Stomach (tissue), 19 donors: ENCODE results near the gene SHF. TPM values are rescaled to one million over a fixed set of nuclear protein-coding genes. Genes with fewer than 3 reads are reported as not detected.
"Not testable (repeated sequence)": the region's sequence is repeated elsewhere in the genome, so short reads cannot be mapped to it uniquely, and the experiment has no call there.

Experiments
- DNase-seq, 2 donors: peaks; one replicate each; pipeline versions ENCODE4 v3.0.0 to v3.0.0-alpha.2; 2013 to 2019
- H3K27ac ChIP-seq, 5 donors: fragments of 200-600 bp in 4 of 5; sonication (generic) in 4 of 5; one replicate each; pipeline ENCODE4 v1.5.1; 2013 to 2019; ENCODE audit warnings: mild to moderate bottlenecking in 1 of 5, moderate library complexity in 1 of 5
- H3K27me3 ChIP-seq, 3 donors: fragments of 200-600 bp; sonication (generic); one replicate each; pipeline ENCODE4 v1.5.1; 2017 to 2019; ENCODE audit warnings: mixed run types in 1 of 3
- H3K36me3 ChIP-seq, 4 donors: fragments of 200-600 bp; sonication (generic); 1 replicate in 3 of 4; 2 replicates in 1 of 4; pipeline ENCODE4 v1.5.1; 2016 to 2019
- H3K4me1 ChIP-seq, 4 donors: fragments of 200-600 bp; sonication (generic); one replicate each; pipeline ENCODE4 v1.5.1; 2016 to 2019
- H3K4me3 ChIP-seq, 4 donors: fragments of 200-600 bp; sonication (generic) in 3 of 4; one replicate each; pipeline ENCODE4 v1.5.1; 2016 to 2019; ENCODE audit warnings: mild to moderate bottlenecking in 1 of 4
- H3K9me3 ChIP-seq, 4 donors: fragments of 200-600 bp; sonication (generic); one replicate each; pipeline ENCODE4 v1.5.1; 2016 to 2019
- EP300 ChIP-seq: sonication (generic); formaldehyde crosslinking; IDR thresholded peaks from one replicate; pipeline ENCODE4 v1.6.1; 2017; ENCODE audit warnings: antibody characterized with exemption
- POLR2A ChIP-seq, 4 donors: fragments of 450-650 bp; IDR thresholded peaks; one replicate each; pipeline ENCODE4 v1.6.1; 2016; ENCODE audit warnings: antibody characterized with exemption in 4 of 4, control low read depth in 2 of 4, mild to moderate bottlenecking in 1 of 4, moderate library complexity in 1 of 4
- POLR2AphosphoS5 ChIP-seq, 3 donors: sonication (generic); formaldehyde crosslinking; IDR thresholded peaks; one replicate each; pipeline ENCODE4 v1.6.1; 2016; ENCODE audit warnings: antibody characterized with exemption in 3 of 3
- WGBS, 5 donors: extraction: QIAGEN DNeasy Blood & Tissue Kit in 3 of 5; methylation state at CpG; one replicate each; pipeline versions ENCODE4 v1.1.5 to v1.1.7; 2013 to 2018; 5-methylcytosine and 5-hydroxymethylcytosine counted together
- intact Hi-C: fragments of 100-400 bp; cut with DNase I; formaldehyde crosslinking; loops from one replicate; pipeline ENCODE4 v1.15.1; 2023; ENCODE audit warnings: low total_unique reads
- long read RNA-seq, 10 donors: transcript quantifications; one replicate each; lab custom pipeline, GENCODE V29; 2026
- polyA plus RNA-seq, 3 donors: library from polyadenylated mRNA; stranded (reverse); fragments of 200-250 nt; gene quantifications; one replicate each; pipeline ENCODE4 v1.2.3, GENCODE V29; 2013
- total RNA-seq, 5 donors: library from RNA; depleted of rRNA; stranded (reverse); fragments of >200 nt; gene quantifications; one replicate each; pipeline versions ENCODE4 v1.1.0 to v1.2.3, GENCODE V29; 2014 to 2016
- TF ChIP-seq, protein P1 (sequence below), 7 experiments: fragments of 450-650 bp in 4 of 7; fragments of 200-600 bp in 3 of 7; sonication (generic) in 3 of 7; IDR thresholded peaks; one replicate each; pipeline ENCODE4 v1.5.1; 2016 to 2019; ENCODE audit warnings: antibody characterized with exemption in 7 of 7, control low read depth in 2 of 7, mild to moderate bottlenecking in 1 of 7
- donor health status: healthy with polysubstance abuse.
- donor health status: Bipolar disorder and iron deficiency.
- donor health status: healthy.

SHF gene, protein sequence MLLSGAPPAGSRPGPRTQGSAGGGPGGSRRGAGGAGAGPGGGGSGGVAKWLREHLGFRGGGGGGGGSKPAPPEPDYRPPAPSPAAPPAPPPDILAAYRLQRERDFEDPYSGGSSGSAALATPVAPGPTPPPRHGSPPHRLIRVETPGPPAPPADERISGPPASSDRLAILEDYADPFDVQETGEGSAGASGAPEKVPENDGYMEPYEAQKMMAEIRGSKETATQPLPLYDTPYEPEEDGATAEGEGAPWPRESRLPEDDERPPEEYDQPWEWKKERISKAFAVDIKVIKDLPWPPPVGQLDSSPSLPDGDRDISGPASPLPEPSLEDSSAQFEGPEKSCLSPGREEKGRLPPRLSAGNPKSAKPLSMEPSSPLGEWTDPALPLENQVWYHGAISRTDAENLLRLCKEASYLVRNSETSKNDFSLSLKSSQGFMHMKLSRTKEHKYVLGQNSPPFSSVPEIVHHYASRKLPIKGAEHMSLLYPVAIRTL
- total RNA-seq: 10 to 100 TPM in 1 of 5 donors, 1 to 10 TPM in 3, under 1 TPM in 1; 0.43 to 15.9 (median 7.6) TPM
- 1 to 10 TPM; 4.4 to 7.5 (median 4.8) TPM for polyA plus RNA-seq
- long read RNA-seq, donor 1, partial matches to known transcripts: 0 of 1 reads
- long read RNA-seq, donor 1, other reads (novel, unspliced or antisense): 0 of 1 reads
- long read RNA-seq, donor 2: 0 reads
- long read RNA-seq, donor 3, partial matches to known transcripts: 0 of 1 reads
- long read RNA-seq, donor 3, other reads (novel, unspliced or antisense): 0 of 1 reads
- long read RNA-seq, donor 4, partial matches to known transcripts: 0 of 1 reads
- long read RNA-seq, donor 4, other reads (novel, unspliced or antisense): 0 of 1 reads
- long read RNA-seq, donor 5, partial matches to known transcripts: 0 of 1 reads
- long read RNA-seq, donor 5, other reads (novel, unspliced or antisense): 0 of 1 reads
- long read RNA-seq, donor 6, partial matches to known transcripts: 0 of 3 reads
- long read RNA-seq, donor 6, other reads (novel, unspliced or antisense): 0 of 3 reads
- long read RNA-seq, donor 7, partial matches to known transcripts: 0 of 2 reads
- long read RNA-seq, donor 7, other reads (novel, unspliced or antisense): 0 of 2 reads
- long read RNA-seq, donor 8: 0 reads
- long read RNA-seq, donor 9, partial matches to known transcripts: 0 of 2 reads
- long read RNA-seq, donor 9, other reads (novel, unspliced or antisense): 0 of 2 reads
- long read RNA-seq, donor 10: 0 reads

DNA sequence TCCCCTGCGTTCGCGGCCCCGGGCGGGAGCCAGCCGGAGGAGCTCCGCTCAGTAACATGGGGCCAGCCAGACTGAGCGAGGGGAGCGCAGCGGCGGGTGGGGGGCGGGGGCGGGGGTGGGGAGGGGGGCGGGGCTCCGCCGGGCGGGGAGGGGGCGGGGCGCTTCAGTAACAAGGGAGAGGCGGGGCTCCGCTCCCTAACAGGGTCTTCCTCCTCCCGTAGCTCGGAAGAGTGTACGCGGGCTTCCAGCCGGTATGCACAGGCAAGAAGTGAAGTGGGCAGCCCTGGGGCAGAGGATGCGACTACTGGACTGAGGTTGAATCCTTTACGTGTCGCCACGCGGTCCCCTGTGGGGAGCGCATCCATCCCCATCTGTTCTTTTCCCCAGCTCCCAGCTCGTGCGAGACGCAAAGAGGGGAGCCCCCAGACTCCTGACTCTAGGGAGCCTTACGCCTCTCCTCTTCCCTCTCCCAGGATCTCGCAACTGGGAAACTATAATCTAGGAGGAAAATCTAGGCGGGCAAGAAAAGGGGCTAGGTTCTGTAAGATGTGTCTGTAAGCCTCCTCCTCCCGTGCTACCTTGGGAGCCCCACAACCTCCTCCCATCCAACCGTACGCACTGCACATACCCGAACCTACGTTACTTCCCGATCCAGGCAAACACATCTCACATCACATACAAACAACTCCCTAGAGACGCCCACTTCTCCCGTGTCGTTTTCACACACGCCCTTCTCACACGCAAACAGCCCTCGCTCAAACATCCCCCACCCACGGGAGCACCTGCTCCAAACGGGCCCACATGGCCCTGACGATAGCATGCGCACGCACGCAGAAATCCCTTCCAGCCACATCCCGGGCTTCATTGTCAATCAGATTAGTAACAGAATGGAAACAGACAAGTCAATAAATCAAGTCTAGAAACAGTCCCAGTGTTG lies at the start of gene SHF:
SHF (minus strand) TSS at position 73 of the 937 bp plus-strand sequence; CDS start at position 58, 15 bp downstream.
- TF ChIP-seq POLR2AphosphoS5 (IDR thresholded peaks at IDR 0.05) (peak in 2 of 3 donors; percentile 41 to 57), POLR2A (IDR thresholded peaks at IDR 0.05) (no peak)
- TF ChIP-seq, protein P1, sequence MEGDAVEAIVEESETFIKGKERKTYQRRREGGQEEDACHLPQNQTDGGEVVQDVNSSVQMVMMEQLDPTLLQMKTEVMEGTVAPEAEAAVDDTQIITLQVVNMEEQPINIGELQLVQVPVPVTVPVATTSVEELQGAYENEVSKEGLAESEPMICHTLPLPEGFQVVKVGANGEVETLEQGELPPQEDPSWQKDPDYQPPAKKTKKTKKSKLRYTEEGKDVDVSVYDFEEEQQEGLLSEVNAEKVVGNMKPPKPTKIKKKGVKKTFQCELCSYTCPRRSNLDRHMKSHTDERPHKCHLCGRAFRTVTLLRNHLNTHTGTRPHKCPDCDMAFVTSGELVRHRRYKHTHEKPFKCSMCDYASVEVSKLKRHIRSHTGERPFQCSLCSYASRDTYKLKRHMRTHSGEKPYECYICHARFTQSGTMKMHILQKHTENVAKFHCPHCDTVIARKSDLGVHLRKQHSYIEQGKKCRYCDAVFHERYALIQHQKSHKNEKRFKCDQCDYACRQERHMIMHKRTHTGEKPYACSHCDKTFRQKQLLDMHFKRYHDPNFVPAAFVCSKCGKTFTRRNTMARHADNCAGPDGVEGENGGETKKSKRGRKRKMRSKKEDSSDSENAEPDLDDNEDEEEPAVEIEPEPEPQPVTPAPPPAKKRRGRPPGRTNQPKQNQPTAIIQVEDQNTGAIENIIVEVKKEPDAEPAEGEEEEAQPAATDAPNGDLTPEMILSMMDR (IDR thresholded peaks at IDR 0.05): no peak
- H3K9me3 ChIP-seq: no peaks in the 10 kb centered on the region
- intact Hi-C loops: no loop called here
- WGBS, 5 donors: 0 to 2% (median 1%) methylated on average over 30 to 52 of the region's 57 CpGs
- H3K4me3 ChIP-seq: peak within 1 kb of the TSS; percentile 68 to 86 (median 74)
- no peaks in the 10 kb centered on the region for H3K36me3 ChIP-seq
- peaks cover 17 to 50% (median 30%) of the 10 kb centered on the region in 4 donors for H3K4me1 ChIP-seq
- peaks cover 0 to 14% (median 0%) of the 10 kb centered on the region in 3 donors for H3K27me3 ChIP-seq
- H3K27ac ChIP-seq: peak within 1 kb of the TSS; percentile 33 to 92 (median 83)
- DNase-seq: peak; percentile 65 to 90

DNA sequence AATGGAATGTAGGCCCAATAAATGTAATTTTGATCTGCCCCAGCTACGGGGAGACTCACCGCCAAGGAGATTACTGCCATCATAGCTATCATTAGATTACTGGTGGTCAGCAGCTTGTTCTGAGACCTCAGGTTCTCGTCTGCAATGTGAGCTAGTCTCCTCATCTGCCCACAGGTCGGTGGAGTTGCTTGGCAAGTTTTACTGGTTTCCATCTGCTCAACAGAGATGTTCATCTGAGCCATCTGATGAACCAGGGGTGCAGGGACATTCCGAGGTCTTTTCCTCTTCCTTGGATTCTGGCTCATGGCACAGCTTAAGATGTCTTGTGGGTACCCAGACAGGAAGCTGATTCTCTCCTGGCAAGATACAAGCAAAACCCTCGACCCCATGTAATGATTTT lies 49.0 kb upstream of the SHF start:
- DNase-seq, H3K4me3 ChIP-seq, H3K27me3 ChIP-seq, H3K27ac ChIP-seq, intact Hi-C loops, H3K36me3 ChIP-seq, H3K4me1 ChIP-seq: not testable (repeated sequence)
- H3K9me3 ChIP-seq: peaks cover 9 to 64% (median 46%) of the 10 kb centered on the region in 4 donors
- WGBS, 5 donors: 54 to 69% (median 59%) methylated on average over 6 of the region's 6 CpGs

DNA sequence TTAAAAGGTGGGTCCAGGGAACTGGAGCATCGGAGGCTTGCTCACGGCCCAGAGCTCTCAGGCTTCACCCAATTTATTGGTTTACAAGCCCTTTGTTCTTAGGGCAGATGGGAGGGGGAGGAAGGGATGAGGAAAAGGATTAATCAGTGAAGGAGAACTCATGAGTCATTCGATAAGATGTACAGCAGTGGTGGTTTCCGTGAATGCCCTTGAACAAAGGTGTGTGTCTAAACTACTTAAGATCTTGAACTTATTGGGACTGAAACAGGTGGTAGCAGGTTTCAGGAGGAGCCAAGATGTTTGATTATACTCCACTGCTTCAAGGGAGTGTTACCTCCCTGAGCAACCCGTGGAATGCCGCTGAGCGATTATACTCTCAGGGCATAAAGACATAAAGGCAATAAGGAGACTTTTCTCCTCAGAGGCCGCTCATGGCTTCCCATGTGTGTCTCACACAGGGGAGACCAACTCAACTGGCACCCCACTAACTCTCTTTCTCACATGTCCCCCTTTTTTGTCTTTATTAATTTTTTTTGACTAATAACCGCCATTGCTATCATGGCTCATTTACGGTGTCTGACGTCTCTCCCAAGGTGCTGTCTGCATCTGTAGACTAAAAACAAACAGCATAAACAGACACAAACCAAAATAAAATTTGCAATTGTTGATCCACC lies 46.9 kb upstream of the SHF start:
- Histone ChIP-seq H3K4me3 (no peak overlapping the region), H3K4me1 (no peaks in the 10 kb centered on the region), H3K27ac (no peak overlapping the region), H3K36me3 (no peaks in the 10 kb centered on the region), H3K9me3 (peaks cover 0 to 43% (median 28%) of the 10 kb centered on the region in 4 donors), H3K27me3 (no peaks in the 10 kb centered on the region)
- WGBS, 5 donors: 53 to 85% (median 71%) methylated on average over 11 of the region's 11 CpGs
- TF ChIP-seq POLR2A (IDR thresholded peaks at IDR 0.05) (no peak), EP300 (no peak), POLR2AphosphoS5 (IDR thresholded peaks at IDR 0.05) (no peak)
- intact Hi-C loops: no loop called here
- no peak for DNase-seq

DNA sequence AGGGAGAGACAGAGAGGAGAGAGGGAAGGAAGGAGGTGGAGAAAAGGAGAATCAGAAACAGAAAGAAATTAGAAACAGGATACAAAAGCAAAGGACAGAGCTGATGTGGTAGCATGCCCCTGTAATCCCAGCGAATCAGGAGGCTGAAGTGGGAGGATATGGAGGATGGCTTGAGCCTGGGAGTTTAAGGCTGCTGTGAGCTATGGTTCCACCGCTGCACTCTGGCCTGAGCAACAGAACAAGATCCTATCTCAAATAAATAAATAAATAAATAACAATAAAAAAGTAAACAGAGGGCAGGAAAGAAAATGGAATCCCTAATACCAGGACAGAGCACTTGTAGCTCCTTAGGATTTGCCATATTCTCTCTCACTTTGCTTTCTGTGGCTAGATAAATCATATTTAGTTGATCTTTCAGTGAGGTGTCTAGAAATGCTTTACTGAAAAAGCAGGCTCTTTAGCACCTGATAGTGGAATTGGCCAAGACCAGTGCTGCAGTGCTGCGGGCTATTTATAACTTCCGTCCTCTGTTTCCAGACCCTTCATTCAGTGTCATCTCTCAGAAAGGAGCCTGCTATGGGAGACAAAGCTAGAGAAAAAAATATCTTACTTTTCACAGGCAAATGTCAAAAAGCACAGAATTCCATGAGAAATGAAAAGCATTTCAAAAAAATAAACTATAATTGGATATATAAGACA lies 44.2 kb upstream of the SHF start:
- 84 to 91% (median 88%) methylated on average over 4 of the region's 4 CpGs for WGBS, 5 donors
- H3K4me1 ChIP-seq: peaks cover 0 to 6% (median 0%) of the 10 kb centered on the region in 4 donors
- TF ChIP-seq POLR2AphosphoS5 (IDR thresholded peaks at IDR 0.05) (no peak), POLR2A (IDR thresholded peaks at IDR 0.05) (no peak), EP300 (no peak)
- TF ChIP-seq, protein P1 (IDR thresholded peaks at IDR 0.05): no peak
- no peak overlapping the region for H3K4me3 ChIP-seq
- no peaks in the 10 kb centered on the region for H3K36me3 ChIP-seq
- no peak overlapping the region for H3K27ac ChIP-seq
- peaks cover 0 to 31% (median 19%) of the 10 kb centered on the region in 4 donors for H3K9me3 ChIP-seq
- no peaks in the 10 kb centered on the region for H3K27me3 ChIP-seq
- DNase-seq: no peak
- intact Hi-C loops: no loop called here
